Measurements from ENCODE around the gene RPL3. TPM values are rescaled to one million over a fixed set of nuclear protein-coding genes. Genes with fewer than 3 reads are reported as not detected.
A peak's percentile ranks its signal among the peaks of the same experiment; 100 is the strongest.
"Not testable (repeated sequence)": the region's sequence is repeated elsewhere in the genome, so short reads cannot be mapped to it uniquely, and the experiment has no call there.

Gene RPL3
- polyA plus RNA-seq, 1 donor (not counting 4 experiments of a cell fraction or from before 2014, with no cell fraction given) = 2,538 TPM

- Histone ChIP-seq H3K4me1 (ENCODE audit: control insufficient read depth, extremely low read depth, insufficient read depth, low read length) (peaks cover 8% of the 10 kb centered on the region), H3K79me2 (ENCODE audit: control insufficient read depth, insufficient read depth, low read length) (no peaks in the 10 kb centered on the region), H3K36me3 (ENCODE audit: control insufficient read depth in 2 of 2, extremely low read depth in 1 of 2, insufficient read depth in 2 of 2, low read length in 2 of 2) (no peaks in the 10 kb centered on the region), H4K20me1 (ENCODE audit: control insufficient read depth, extremely low read depth, insufficient read depth, low read length) (no peaks in the 10 kb centered on the region), H3K4me2 (ENCODE audit: control insufficient read depth, extremely low read depth, insufficient read depth, low read depth, low read length) (no peak overlapping the region), H3K9ac (ENCODE audit: control insufficient read depth, extremely low read depth, insufficient read depth, low read length) (no peak overlapping the region), H3K9me3 (ENCODE audit: control insufficient read depth, low read depth, low read length) (no peaks in the 10 kb centered on the region), H3K9me1 (ENCODE audit: control insufficient read depth, extremely low read depth, insufficient read depth, low read length) (no peaks in the 10 kb centered on the region), H2AFZ (ENCODE audit: control insufficient read depth, low read length) (no peak overlapping the region), H3K27me3 (ENCODE audit: control insufficient read depth, extremely low read depth, insufficient read depth, low read length) (no peaks in the 10 kb centered on the region), H3K4me3 (ENCODE audit: control insufficient read depth in 2 of 3, extremely low read depth in 1 of 3, insufficient read depth in 2 of 3, low read depth in 1 of 3, low read length in 3 of 3) (no peak overlapping the region), H3K27ac (ENCODE audit: control insufficient read depth, insufficient read depth, low read length) (no peak overlapping the region)
- TF ChIP-seq EZH2 (IDR thresholded peaks at IDR 0.05; ENCODE audit: low read length) = no peak
- TF ChIP-seq CTCF (optimal IDR thresholded peaks at IDR 0.05 in 1 of 3, IDR thresholded peaks at IDR 0.05 in 1 of 3, conservative IDR thresholded peaks at IDR 0.05 in 1 of 3; ENCODE audit: extremely low read depth in 1 of 3, insufficient read depth in 2 of 3, low read length in 3 of 3) = no peak
- DNase-seq (ENCODE audit: low read depth, low spot score) (no peak), FAIRE-seq (no peak)
- dilution Hi-C loops (cut with MboI; ENCODE audit: extremely low pct_ligation_motif_present, low sequenced_read_pairs) = no loop called here
Measured at GRCh38 chr22:39327995-39328754, 8.8 kb upstream of the RPL3 start.

- Histone ChIP-seq H3K9me3 (ENCODE audit: control insufficient read depth, low read depth, low read length) (no peaks in the 10 kb centered on the region), H3K27ac (ENCODE audit: control insufficient read depth, insufficient read depth, low read length) (no peak overlapping the region), H3K27me3 (ENCODE audit: control insufficient read depth, extremely low read depth, insufficient read depth, low read length) (no peaks in the 10 kb centered on the region), H3K4me3 (ENCODE audit: control insufficient read depth in 2 of 3, extremely low read depth in 1 of 3, insufficient read depth in 2 of 3, low read depth in 1 of 3, low read length in 3 of 3) (no peak overlapping the region), H3K4me2 (ENCODE audit: control insufficient read depth, extremely low read depth, insufficient read depth, low read depth, low read length) (peak overlapping the region; percentile 41), H3K79me2 (ENCODE audit: control insufficient read depth, insufficient read depth, low read length) (no peaks in the 10 kb centered on the region), H4K20me1 (ENCODE audit: control insufficient read depth, extremely low read depth, insufficient read depth, low read length) (no peaks in the 10 kb centered on the region), H3K36me3 (ENCODE audit: control insufficient read depth in 2 of 2, extremely low read depth in 1 of 2, insufficient read depth in 2 of 2, low read length in 2 of 2) (no peaks in the 10 kb centered on the region), H3K9me1 (ENCODE audit: control insufficient read depth, extremely low read depth, insufficient read depth, low read length) (no peaks in the 10 kb centered on the region), H3K9ac (ENCODE audit: control insufficient read depth, extremely low read depth, insufficient read depth, low read length) (no peak overlapping the region), H2AFZ (ENCODE audit: control insufficient read depth, low read length) (peak overlapping the region; percentile 88), H3K4me1 (ENCODE audit: control insufficient read depth, extremely low read depth, insufficient read depth, low read length) (peaks cover 8% of the 10 kb centered on the region)
- dilution Hi-C loops (cut with MboI; ENCODE audit: extremely low pct_ligation_motif_present, low sequenced_read_pairs) = no loop called here
- FAIRE-seq = peak; percentile 34
- DNase-seq (ENCODE audit: low read depth, low spot score) = no peak
- TF ChIP-seq CTCF (optimal IDR thresholded peaks at IDR 0.05 in 1 of 3, IDR thresholded peaks at IDR 0.05 in 1 of 3, conservative IDR thresholded peaks at IDR 0.05 in 1 of 3; ENCODE audit: extremely low read depth in 1 of 3, insufficient read depth in 2 of 3, low read length in 3 of 3) (no peak), EZH2 (IDR thresholded peaks at IDR 0.05; ENCODE audit: low read length) (no peak)
Measured at GRCh38 chr22:39325392-39325932, 6.0 kb upstream of the RPL3 start.

- Histone ChIP-seq H4K20me1 (ENCODE audit: control insufficient read depth, extremely low read depth, insufficient read depth, low read length) (peaks cover 25% of the 10 kb centered on the region), H3K4me3 (ENCODE audit: control insufficient read depth in 2 of 3, extremely low read depth in 1 of 3, insufficient read depth in 2 of 3, low read depth in 1 of 3, low read length in 3 of 3) (peak overlapping the region; percentile 67 to 99 (median 80)), H3K4me1 (ENCODE audit: control insufficient read depth, extremely low read depth, insufficient read depth, low read length) (peaks cover 14% of the 10 kb centered on the region), H3K4me2 (ENCODE audit: control insufficient read depth, extremely low read depth, insufficient read depth, low read depth, low read length) (peak overlapping the region; percentile 82), H3K36me3 (ENCODE audit: control insufficient read depth in 2 of 2, extremely low read depth in 1 of 2, insufficient read depth in 2 of 2, low read length in 2 of 2) (peaks cover 20 to 35% of the 10 kb centered on the region in 2 experiments), H3K79me2 (ENCODE audit: control insufficient read depth, insufficient read depth, low read length) (peaks cover 37% of the 10 kb centered on the region), H3K27ac (ENCODE audit: control insufficient read depth, insufficient read depth, low read length) (peak overlapping the region; percentile 99), H3K9ac (ENCODE audit: control insufficient read depth, extremely low read depth, insufficient read depth, low read length) (peak overlapping the region; percentile 100)
- H2AFZ ChIP-seq (ENCODE audit: control insufficient read depth, low read length); dilution Hi-C loops (cut with MboI; ENCODE audit: extremely low pct_ligation_motif_present, low sequenced_read_pairs); H3K9me1 ChIP-seq (ENCODE audit: control insufficient read depth, extremely low read depth, insufficient read depth, low read length); FAIRE-seq; H3K9me3 ChIP-seq (ENCODE audit: control insufficient read depth, low read depth, low read length); DNase-seq (ENCODE audit: low read depth, low spot score); H3K27me3 ChIP-seq (ENCODE audit: control insufficient read depth, extremely low read depth, insufficient read depth, low read length): not testable (repeated sequence)
Measured at GRCh38 chr22:39320616-39321029, 1.2 kb upstream of the RPL3 start.
